ENCODE measurements around the gene CSNK2A2. TPM values are rescaled to one million over a fixed set of nuclear protein-coding genes. Genes with fewer than 3 reads are reported as not detected.

The CSNK2A2 gene
- total and polyA plus RNA-seq, 2 of the 8 experiments (the other 6 are each of a cell fraction or from before 2014, with no cell fraction given), result 37.9 to 128 TPM

- DNase-seq (ENCODE audit: low read depth in 1 of 2, low spot score in 2 of 2), result no peak
- no peak overlapping the region for H4K5ac ChIP-seq (ENCODE audit: insufficient read length, low read depth, low read length)
- H3K4ac ChIP-seq (replicated peaks; ENCODE audit: insufficient read length, low read depth, low read length), result no peak overlapping the region
- H2BK120ac ChIP-seq (replicated peaks; ENCODE audit: low read depth, low read length), result no peak overlapping the region
- 63% methylated on average over 3 of the region's 3 CpGs; no CpG with 5 or more reads in 1 of the 2 experiments for WGBS, 2 experiments (ENCODE audit: extremely low coverage in 1 of 2, insufficient coverage in 1 of 2, insufficient read length in 1 of 2, insufficient replicate concordance in 2 of 2, low coverage in 1 of 2, low lambda C conversion rate in 2 of 2, missing lambda C conversion rate in 1 of 2)
- no peak overlapping the region for H2BK20ac ChIP-seq (ENCODE audit: low read length)
- peak overlapping the region in 1 of 4 experiments; percentile 93; a peak in 1 of 7 replicates for H3K9ac ChIP-seq (replicated peaks in 1 of 4; ENCODE audit: extremely low read depth in 1 of 4, low read depth in 3 of 4, low read length in 3 of 4)
- H4K8ac ChIP-seq (ENCODE audit: extremely low read depth, insufficient read depth, low read length), result no peak overlapping the region
- peak overlapping the region; percentile 74 to 83 (median 78); a peak in 7 of 8 replicates for H3K4me3 ChIP-seq (ENCODE audit: extremely low read depth in 1 of 4, insufficient read depth in 2 of 4, low read depth in 3 of 4, low read length in 4 of 4)
- POLR2A ChIA-PET (ENCODE audit: partially characterized antibody), result interaction anchor here (1.1 to 1.3 kb wide), 2 partner anchors 13 to 46 kb away, joined by 3 to 4 read pairs; a partner anchor contains a TSS
- no peak overlapping the region for H2BK15ac ChIP-seq (ENCODE audit: low read length)
- CTCF ChIA-PET (ENCODE audit: partially characterized antibody), result no interaction called here
- H3K18ac ChIP-seq (ENCODE audit: extremely low read depth, low read length), result no peak overlapping the region
- no peak overlapping the region for H3K23ac ChIP-seq (ENCODE audit: insufficient read length)
- no peaks in the 10 kb centered on the region for H3K79me2 ChIP-seq (ENCODE audit: control insufficient read depth in 1 of 2, insufficient read depth in 2 of 2, low read length in 2 of 2)
- FAIRE-seq, result no peak
- H2BK5ac ChIP-seq (ENCODE audit: low read depth, low read length), result no peak overlapping the region
- H3K27ac ChIP-seq (ENCODE audit: low read depth, low read length), result no peak overlapping the region
- H4K91ac ChIP-seq (replicated peaks; ENCODE audit: insufficient read length, low read length), result no peak overlapping the region
- H3K4me2 ChIP-seq (ENCODE audit: insufficient read depth in 1 of 2, low read depth in 2 of 2, low read length in 2 of 2), result peak overlapping the region; percentile 80 to 98
- H3K23me2 ChIP-seq (ENCODE audit: low read depth, low read length), result peaks cover 11% of the 10 kb centered on the region
- no peaks in the 10 kb centered on the region for H3K9me3 ChIP-seq (ENCODE audit: insufficient read depth in 2 of 2, low read depth in 1 of 2, low read length in 1 of 2)
- no peaks in the 10 kb centered on the region for H3K36me3 ChIP-seq (ENCODE audit: control insufficient read depth in 2 of 4, insufficient read depth in 4 of 4, low read length in 3 of 4)
- no peak overlapping the region for H2BK12ac ChIP-seq (ENCODE audit: low read depth, low read length)
- H2AFZ ChIP-seq (ENCODE audit: low read length), result peak overlapping the region; percentile 99
- no peak overlapping the region for H3K14ac ChIP-seq (ENCODE audit: insufficient read length)
- H3K27me3 ChIP-seq (replicated peaks in 1 of 4; ENCODE audit: control insufficient read depth in 3 of 4, extremely low read depth in 1 of 4, insufficient read depth in 3 of 4, low read length in 3 of 4), result no peaks in the 10 kb centered on the region
- H3K56ac ChIP-seq (replicated peaks; ENCODE audit: insufficient read length, low read depth, low read length), result no peak overlapping the region
- no peaks in the 10 kb centered on the region for H4K20me1 ChIP-seq (replicated peaks in 1 of 2; ENCODE audit: control insufficient read depth in 1 of 2, insufficient read depth in 2 of 2, low read length in 2 of 2)
- no peak overlapping the region for H2AK5ac ChIP-seq (ENCODE audit: low read depth, low read length)
- H3K4me1 ChIP-seq (replicated peaks in 1 of 4; ENCODE audit: control insufficient read depth in 3 of 4, insufficient read depth in 4 of 4, low read length in 3 of 4), result peaks cover 0 to 6% (median 3%) of the 10 kb centered on the region in 4 experiments; a peak in 4 of 7 replicates
- no peaks in the 10 kb centered on the region; the same call in 1 of the 2 replicates for H3K79me1 ChIP-seq (ENCODE audit: low read depth, low read length)
- TF ChIP-seq HDAC2 (IDR thresholded peaks at IDR 0.05; ENCODE audit: borderline replicate concordance in 1 of 2, low read depth in 2 of 2, low read length in 2 of 2), result no peak
- TF ChIP-seq SUZ12 (IDR thresholded peaks at IDR 0.05; ENCODE audit: low read length), result no peak
- no peak for TF ChIP-seq CBX5 (IDR thresholded peaks at IDR 0.05; ENCODE audit: low read depth, low read length)
- no peak for TF ChIP-seq PHF8 (conservative IDR thresholded peaks at IDR 0.05; ENCODE audit: low read depth, low read length)
- TF ChIP-seq JUND (IDR thresholded peaks at IDR 0.05; ENCODE audit: low read length), result no peak
- TF ChIP-seq ZNF274 (IDR thresholded peaks at IDR 0.05; ENCODE audit: borderline replicate concordance, extremely low read depth, low read length), result no peak
- TF ChIP-seq POLR2AphosphoS5 (IDR thresholded peaks at IDR 0.05; ENCODE audit: low read depth, low read length), result no peak
- no peak for TF ChIP-seq RFX5 (IDR thresholded peaks at IDR 0.05; ENCODE audit: borderline replicate concordance, low read depth, low read length)
- no peak for TF ChIP-seq TBP (IDR thresholded peaks at IDR 0.05; ENCODE audit: low read depth, low read length)
- no peak for TF ChIP-seq EZH2 (IDR thresholded peaks at IDR 0.05; ENCODE audit: low read depth, low read length, severe bottlenecking)
- no peak for TF ChIP-seq SRF (IDR thresholded peaks at IDR 0.05; ENCODE audit: low read depth, low read length)
- no peak for TF ChIP-seq POU5F1 (IDR thresholded peaks at IDR 0.05; ENCODE audit: low read depth, low read length)
- no peak for TF ChIP-seq ASH2L (IDR thresholded peaks at IDR 0.05; ENCODE audit: low read length)
- TF ChIP-seq SAP30 (IDR thresholded peaks at IDR 0.05; ENCODE audit: insufficient read depth, insufficient replicate concordance, low read length), result no peak
Observed at GRCh38 chr16:58235663-58236062, 37.8 kb upstream of the CSNK2A2 start.

All from H1 (cell line).